Lower lobe of right lung (tissue), 2 donors: ENCODE data around the gene SACM1L. TPM values are rescaled to one million over a fixed set of nuclear protein-coding genes. Genes with fewer than 3 reads are reported as not detected.

Source experiments
- ATAC-seq, 2 donors: fragments of 200-7000 bp; cut with Tn5 transposase; one replicate each; pipeline ENCODE4 v1.9.1; 2020 to 2022; ENCODE audit warnings: mild to moderate bottlenecking in 2 of 2, moderate library complexity in 2 of 2
- DNase-seq: peaks from one replicate; pipeline ENCODE4 v3.0.0-alpha.2; 2020
- H3K27ac ChIP-seq: fragments of 200-600 bp; one replicate; pipeline ENCODE4 v1.8.0; 2022
- H3K27me3 ChIP-seq: fragments of 200-600 bp; one replicate; pipeline ENCODE4 v1.8.0; 2022; ENCODE audit warnings: low read depth
- H3K36me3 ChIP-seq: fragments of 200-600 bp; one replicate; pipeline ENCODE4 v1.8.0; 2022; ENCODE audit warnings: mild to moderate bottlenecking
- H3K4me1 ChIP-seq: fragments of 200-600 bp; one replicate; pipeline ENCODE4 v1.8.0; 2022
- H3K4me3 ChIP-seq: fragments of 200-600 bp; one replicate; pipeline ENCODE4 v1.8.0; 2022; ENCODE audit warnings: mild to moderate bottlenecking
- H3K9me3 ChIP-seq: fragments of 200-600 bp; one replicate; pipeline ENCODE4 v1.8.0; 2022
- intact Hi-C: fragments of 100-400 bp; cut with DNase I; formaldehyde crosslinking; loops from one replicate; pipeline ENCODE4 v1.11.0; 2022
- total RNA-seq: library from RNA; stranded (reverse); fragmentation: NEBNext Ultra II Directional; extraction: Animal tissue kit (Norgen Biotek cat#: 25700); gene quantifications from one replicate; pipeline ENCODE4 v1.2.1, GENCODE V29; 2021
- TF ChIP-seq, protein P1 (sequence below): fragments of 200-600 bp; IDR thresholded peaks from one replicate; pipeline ENCODE4 v1.8.0; 2022; ENCODE audit warnings: antibody characterized with exemption, mild to moderate bottlenecking
- donor health status: DM: no; HTN: yes; CAD: no; lungs with severe emphysema.

Gene SACM1L
- total RNA-seq, 1 donor from 2014 or later = 80.5 TPM

DNA sequence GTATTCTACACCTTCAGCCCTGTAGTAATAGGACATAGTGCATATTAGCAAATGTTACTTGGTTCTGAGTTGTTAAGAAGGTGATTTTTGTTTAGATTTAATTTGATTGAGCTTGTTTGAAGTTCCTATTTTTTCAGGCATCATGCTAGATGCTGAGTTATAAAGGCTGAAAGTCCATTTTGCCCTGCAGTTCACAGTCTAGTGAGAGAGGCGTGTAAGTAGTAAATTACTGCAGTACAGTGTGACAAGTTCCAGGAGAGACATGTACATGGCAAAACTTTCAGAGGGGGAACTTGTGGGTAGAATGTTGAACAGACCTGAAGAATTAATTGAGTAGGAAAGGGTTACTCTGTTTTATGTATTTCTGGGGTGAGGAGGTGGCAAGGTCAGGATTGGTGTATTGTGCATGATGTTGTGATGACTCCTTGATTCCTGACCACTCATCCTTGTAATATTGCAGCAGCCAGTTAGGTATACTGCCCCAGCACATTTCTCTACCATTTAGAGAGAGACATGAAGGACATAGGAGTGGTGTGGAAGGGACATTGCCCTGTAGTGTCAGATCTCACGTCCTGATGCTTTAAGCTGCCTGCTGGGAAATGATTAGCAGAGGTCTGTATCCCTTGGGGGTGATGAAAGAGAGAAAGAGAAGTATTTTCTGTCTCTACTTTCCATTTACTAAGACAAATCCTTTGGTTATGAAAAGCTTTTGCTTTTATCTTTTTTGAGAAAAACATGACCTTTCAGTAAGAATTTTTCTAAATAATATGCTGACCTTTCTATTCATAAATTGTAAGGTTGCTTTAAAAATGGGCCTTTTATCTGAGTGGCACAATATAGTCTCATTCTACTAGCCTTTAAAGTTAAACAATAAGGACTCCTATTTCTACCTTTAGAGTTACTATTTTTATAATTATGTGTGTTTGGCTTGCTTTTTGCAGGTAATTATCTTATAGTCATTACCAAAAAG lies 16.9 kb downstream of the SACM1L start:
- intact Hi-C loops = no loop called here
- peaks cover 76% of the 10 kb centered on the region for H3K36me3 ChIP-seq
- H3K4me3 ChIP-seq = no peak overlapping the region
- H3K27me3 ChIP-seq = no peaks in the 10 kb centered on the region
- peaks cover 12% of the 10 kb centered on the region for H3K4me1 ChIP-seq
- TF ChIP-seq, protein P1, sequence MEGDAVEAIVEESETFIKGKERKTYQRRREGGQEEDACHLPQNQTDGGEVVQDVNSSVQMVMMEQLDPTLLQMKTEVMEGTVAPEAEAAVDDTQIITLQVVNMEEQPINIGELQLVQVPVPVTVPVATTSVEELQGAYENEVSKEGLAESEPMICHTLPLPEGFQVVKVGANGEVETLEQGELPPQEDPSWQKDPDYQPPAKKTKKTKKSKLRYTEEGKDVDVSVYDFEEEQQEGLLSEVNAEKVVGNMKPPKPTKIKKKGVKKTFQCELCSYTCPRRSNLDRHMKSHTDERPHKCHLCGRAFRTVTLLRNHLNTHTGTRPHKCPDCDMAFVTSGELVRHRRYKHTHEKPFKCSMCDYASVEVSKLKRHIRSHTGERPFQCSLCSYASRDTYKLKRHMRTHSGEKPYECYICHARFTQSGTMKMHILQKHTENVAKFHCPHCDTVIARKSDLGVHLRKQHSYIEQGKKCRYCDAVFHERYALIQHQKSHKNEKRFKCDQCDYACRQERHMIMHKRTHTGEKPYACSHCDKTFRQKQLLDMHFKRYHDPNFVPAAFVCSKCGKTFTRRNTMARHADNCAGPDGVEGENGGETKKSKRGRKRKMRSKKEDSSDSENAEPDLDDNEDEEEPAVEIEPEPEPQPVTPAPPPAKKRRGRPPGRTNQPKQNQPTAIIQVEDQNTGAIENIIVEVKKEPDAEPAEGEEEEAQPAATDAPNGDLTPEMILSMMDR = no peak
- H3K9me3 ChIP-seq = no peaks in the 10 kb centered on the region
- no peak overlapping the region for H3K27ac ChIP-seq
- no peak for ATAC-seq
- no peak for DNase-seq

DNA sequence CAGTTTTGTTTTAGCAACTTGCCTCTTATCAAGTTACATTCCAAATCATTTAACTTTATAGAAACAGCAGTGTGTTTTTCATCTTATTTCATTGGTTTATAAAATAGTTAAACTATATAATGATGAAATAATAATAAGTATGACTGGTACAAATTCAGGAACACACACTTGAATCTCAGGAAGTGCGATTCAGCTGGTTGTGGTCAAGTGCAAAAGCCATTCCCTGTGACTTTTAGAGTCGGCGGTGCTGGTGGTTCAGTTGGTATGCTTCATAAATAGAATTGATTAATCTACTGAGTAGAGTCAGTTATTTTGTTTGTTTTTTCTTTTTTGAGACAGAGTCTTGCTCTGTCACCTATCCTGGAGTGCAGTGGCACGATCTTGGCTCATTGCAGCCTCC lies 22.7 kb downstream of the SACM1L start:
- no peak overlapping the region for H3K27ac ChIP-seq
- H3K27me3 ChIP-seq = no peaks in the 10 kb centered on the region
- intact Hi-C loops = no loop called here
- ATAC-seq (no peak), DNase-seq (no peak)
- H3K4me3 ChIP-seq = no peak overlapping the region
- H3K4me1 ChIP-seq = no peaks in the 10 kb centered on the region
- H3K9me3 ChIP-seq = no peaks in the 10 kb centered on the region
- TF ChIP-seq, protein P1 = no peak
- H3K36me3 ChIP-seq = peaks cover 92% of the 10 kb centered on the region

GRCh38 chr3:45712434-45713110 lies 23.4 kb downstream of the SACM1L start:
- intact Hi-C loops = no loop called here
- no peak overlapping the region for H3K4me3 ChIP-seq
- ATAC-seq (no peak), DNase-seq (no peak)
- H3K27ac ChIP-seq = no peak overlapping the region
- TF ChIP-seq, protein P1 = no peak
- no peaks in the 10 kb centered on the region for H3K27me3 ChIP-seq
- H3K36me3 ChIP-seq = peaks cover 91% of the 10 kb centered on the region
- H3K9me3 ChIP-seq = no peaks in the 10 kb centered on the region
- H3K4me1 ChIP-seq = no peaks in the 10 kb centered on the region

DNA sequence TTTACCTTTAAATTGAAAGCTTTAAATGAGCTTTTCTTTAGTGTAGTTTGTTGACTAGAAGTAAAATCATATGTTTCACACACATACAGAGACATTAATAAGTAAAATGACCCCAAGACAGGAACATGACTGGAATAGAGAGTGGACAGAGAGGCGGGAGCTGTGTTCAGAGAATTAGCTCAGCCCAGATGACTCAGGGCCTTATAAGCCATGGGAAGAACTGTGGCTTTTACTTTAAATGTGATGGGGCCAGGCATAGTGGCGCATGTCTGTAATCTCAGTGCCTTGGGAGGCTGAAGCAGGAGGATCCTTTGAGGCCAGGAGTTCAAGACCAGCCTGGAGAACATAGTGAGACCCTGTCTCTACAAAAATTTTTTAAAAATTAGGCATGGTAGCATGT lies 26.7 kb downstream of the SACM1L start:
- Histone ChIP-seq H3K4me1 (peaks cover 11% of the 10 kb centered on the region), H3K4me3 (no peak overlapping the region), H3K27me3 (no peaks in the 10 kb centered on the region), H3K9me3 (no peaks in the 10 kb centered on the region), H3K36me3 (peaks cover 62% of the 10 kb centered on the region), H3K27ac (no peak overlapping the region)
- ATAC-seq (no peak), DNase-seq (no peak)
- TF ChIP-seq, protein P1 = no peak
- intact Hi-C loops = no loop called here

GRCh38 chr3:45716790-45717336 lies 27.7 kb downstream of the SACM1L start:
- H3K9me3 ChIP-seq = no peaks in the 10 kb centered on the region
- intact Hi-C loops = no loop called here
- H3K27ac ChIP-seq = no peak overlapping the region
- ATAC-seq (no peak), DNase-seq (no peak)
- TF ChIP-seq, protein P1 = no peak
- H3K4me3 ChIP-seq = no peak overlapping the region
- H3K27me3 ChIP-seq = no peaks in the 10 kb centered on the region
- peaks cover 56% of the 10 kb centered on the region for H3K36me3 ChIP-seq
- H3K4me1 ChIP-seq = peaks cover 11% of the 10 kb centered on the region
